GM12891 (cell line): ENCODE results near the gene F10.

Source experiments
- POLR2A ChIP-seq: IDR thresholded peaks from 2 replicates; pipeline ENCODE4 v1.6.1; 2011; ENCODE audit warnings: low read depth, low read length, control low read depth
- POLR2AphosphoS5 ChIP-seq: IDR thresholded peaks from 2 replicates; pipeline ENCODE4 v1.6.1; 2011; ENCODE audit warnings: low read depth, low read length, control low read depth
- TAF1 ChIP-seq: IDR thresholded peaks from 2 replicates; pipeline ENCODE4 v1.6.1; 2011; ENCODE audit warnings: low read depth, low read length, control low read depth

GRCh38 chr13:113084094-113084942, 38.3 kb upstream of the F10 start:
- TF ChIP-seq TAF1 (no peak), POLR2A (no peak), POLR2AphosphoS5 (no peak)
